ENCODE data around the gene EXOC1.

The EXOC1 gene

GRCh38 chr4:55851885-55852284 is 1.6 kb upstream of the EXOC1 start:
- DNase-seq (ENCODE audit: low read depth): no peak

- peak; percentile 36 for DNase-seq (ENCODE audit: low read depth)
These were observed 681 bp downstream of the EXOC1 start for GRCh38 chr4:55854129-55854528.

- no peak for DNase-seq (ENCODE audit: low read depth)
These were observed 4.1 kb downstream of the EXOC1 start for GRCh38 chr4:55857586-55857985.

DNA sequence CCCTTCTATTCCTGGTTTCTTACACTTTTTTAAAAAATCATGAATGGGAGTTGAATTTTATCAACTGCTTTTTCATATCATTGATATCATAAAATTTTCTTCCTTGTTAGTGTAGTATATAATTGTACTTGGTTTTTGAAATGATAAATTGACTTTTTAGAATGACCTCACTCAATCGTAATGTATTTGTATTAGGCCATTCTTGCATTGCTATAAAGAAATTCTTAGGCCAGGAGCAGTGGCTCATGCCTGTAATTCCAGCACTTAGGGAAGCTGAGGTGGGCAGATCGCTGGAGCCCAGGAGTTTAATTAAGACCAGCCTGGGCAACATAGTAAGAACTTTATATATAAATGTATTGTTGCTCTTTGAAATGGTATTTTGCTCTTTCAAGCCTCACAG is 6.3 kb downstream of the EXOC1 start:
- no peak for DNase-seq (ENCODE audit: low read depth)

GRCh38 chr4:55864577-55865223 is 11.3 kb downstream of the EXOC1 start:
- no peak for DNase-seq (ENCODE audit: low read depth)

GRCh38 chr4:55865228-55865806 is 11.9 kb downstream of the EXOC1 start:
- peak; percentile 71 for DNase-seq (ENCODE audit: low read depth)

DNA sequence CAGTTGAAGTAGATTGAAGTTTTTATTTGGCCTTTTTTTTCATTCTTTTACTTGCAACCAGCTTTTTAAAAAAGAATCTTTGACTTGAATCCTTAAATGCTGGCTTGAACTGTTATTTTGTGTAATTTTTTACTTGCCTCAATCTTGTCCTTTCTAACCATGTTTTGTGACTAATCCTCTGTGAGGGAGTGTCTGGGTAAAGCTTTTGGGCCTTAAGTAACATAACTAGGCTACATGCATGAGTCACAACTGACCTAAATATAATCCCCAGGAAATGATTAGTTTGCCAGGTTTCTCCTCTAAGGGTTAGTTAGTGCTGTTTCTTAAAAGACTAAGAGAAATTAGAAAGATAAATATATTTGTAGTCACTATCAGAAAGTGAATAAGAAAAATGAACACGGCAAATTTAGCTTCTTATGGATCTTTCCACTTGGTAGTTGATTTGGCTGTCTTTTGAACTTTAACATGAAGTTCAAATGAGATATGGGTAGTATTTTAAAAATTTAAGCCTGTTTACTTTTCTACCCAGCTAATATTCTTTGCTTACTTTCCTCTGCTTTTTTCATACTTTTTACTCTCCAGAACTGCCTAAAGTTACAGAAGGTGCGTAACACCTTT is 13.0 kb downstream of the EXOC1 start:
- DNase-seq (ENCODE audit: low read depth): peak; percentile 94

GRCh38 chr4:55866973-55867574 is 13.6 kb downstream of the EXOC1 start:
- DNase-seq (ENCODE audit: low read depth): peak; percentile 76

DNA sequence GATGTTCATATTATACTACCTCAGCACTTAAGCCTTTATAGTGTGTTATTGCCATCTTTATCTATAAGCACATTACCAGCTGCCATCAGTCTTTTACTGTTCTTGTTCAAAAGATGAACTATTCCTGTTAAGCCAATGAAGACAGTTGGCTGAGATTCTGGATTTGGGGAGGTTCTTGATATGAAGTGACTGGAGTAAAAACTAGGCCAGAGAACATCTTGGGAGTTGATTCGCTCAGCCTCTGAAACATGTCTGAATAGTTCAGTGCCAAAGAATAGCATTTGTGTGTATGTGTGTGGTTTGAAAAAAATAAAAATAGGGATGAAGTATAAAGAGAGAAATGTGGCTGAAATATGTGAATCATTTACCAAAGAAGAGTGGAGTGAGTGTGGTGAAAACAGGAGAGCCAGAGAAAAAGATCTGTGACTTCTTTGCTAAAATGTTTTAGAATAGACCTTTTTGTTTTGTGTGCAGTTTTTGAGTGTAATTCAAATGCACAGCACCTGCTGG is 15.2 kb downstream of the EXOC1 start:
- no peak for DNase-seq (ENCODE audit: low read depth)

DNA sequence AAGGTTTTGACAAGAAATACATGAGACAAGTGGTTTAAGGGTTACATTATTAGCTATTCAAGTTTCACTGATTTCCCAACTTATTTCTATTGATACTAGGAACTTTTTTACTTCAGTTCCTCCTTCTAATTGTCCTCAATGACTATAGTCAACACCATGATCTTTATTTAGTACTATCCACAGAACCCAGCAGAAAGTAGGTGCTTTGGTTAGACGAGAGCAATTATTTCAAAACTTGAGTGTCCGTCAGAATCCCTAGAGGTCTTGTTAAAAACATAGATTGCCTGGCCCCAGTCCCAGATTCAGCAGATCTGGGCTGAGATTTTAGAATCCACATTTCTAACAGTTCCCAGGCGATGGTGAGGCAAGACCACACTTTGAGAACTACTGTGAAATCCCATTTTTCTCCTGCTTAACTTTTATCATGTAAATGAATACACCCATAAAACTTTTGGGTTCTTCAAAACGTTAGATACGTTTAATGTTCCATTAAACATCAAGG is 17.9 kb downstream of the EXOC1 start:
- no peak for DNase-seq (ENCODE audit: low read depth)

- DNase-seq (ENCODE audit: low read depth): no peak
These were observed 21.4 kb downstream of the EXOC1 start for GRCh38 chr4:55874831-55875230.

- DNase-seq (ENCODE audit: low read depth): no peak
These were observed 22.9 kb downstream of the EXOC1 start for GRCh38 chr4:55876387-55876786.

DNA sequence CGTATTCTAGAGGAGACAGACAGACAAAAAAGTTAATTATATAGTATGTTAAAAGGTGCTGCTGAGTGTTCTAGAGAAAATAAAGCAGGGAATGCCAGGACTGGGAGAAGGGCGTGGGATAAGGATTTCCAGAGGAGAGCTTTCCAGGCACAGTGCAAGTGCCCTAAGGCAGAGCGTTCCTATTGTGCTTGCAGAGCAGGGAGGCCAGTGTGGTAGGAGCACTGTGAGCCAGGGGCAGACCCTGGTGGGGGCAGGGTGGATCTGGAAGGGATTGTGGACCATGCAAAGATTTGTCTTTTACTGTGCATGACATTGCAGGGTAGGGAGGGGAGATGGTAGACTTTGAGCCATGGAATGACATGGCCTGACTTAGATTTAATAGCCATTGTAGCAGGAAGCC is 25.8 kb downstream of the EXOC1 start:
- DNase-seq (ENCODE audit: low read depth): no peak

DNA sequence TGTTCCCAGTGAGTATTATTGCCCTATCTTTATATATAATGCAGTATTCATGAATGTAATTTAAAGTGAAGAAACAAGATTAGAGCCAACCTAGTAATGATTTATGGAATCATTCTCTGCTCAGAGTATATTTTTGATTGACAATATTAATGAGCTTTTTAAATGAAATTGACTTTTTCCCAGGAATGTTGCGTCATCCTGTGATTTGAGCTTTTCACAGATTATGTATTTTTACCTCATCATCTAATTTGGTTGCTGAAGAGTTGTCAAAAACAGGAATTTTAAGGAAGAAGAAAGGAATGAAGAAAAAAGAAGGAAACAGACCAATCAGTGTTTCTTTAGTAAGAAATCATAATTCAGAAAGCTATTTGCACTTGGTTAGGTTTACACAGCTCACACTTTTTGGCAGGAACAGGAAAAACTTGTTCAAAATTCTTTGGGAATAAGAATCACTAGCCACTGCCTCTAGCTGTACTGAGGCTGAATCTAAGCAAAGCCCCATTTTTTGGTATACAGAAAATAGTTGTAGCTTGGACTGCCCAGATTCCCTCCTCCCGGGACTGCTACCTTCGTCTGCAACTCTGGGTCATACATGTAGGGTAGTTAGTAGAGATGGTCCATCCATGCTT is 27.3 kb downstream of the EXOC1 start:
- DNase-seq (ENCODE audit: low read depth): no peak

DNA sequence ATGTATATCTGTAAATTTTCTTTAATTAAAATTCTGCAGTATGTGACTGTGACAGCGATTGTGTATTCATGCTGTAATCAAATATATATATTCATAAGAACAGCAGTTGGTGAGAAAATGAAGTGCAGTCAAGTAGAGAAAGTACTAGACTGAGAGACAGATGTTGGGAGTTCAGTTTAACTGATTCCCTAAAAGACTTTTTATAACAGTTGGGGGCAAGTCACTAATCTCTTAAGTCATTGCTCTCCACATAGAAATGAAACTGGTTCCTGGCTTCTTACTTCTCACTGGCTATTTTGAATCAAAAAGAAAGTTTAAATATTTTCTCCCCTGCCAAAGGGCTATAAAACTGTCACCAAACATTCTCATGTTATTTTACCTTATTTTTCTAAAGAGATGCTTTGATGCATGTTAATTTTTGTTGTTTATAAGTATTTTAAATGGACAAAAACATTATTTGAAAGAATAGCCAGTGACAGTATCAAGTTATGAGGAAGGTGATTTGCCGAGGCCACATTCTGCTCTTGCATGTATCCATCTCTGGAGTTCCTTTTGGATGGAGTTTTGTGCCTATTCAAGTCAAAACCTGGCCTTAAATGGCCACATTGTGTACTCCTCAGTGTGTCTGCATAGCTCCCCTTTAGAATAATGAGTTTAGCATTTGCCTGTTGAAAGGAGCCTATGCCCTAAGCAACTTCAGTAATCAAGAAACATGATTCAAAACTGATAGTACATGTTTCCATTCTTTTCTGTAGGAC is 30.8 kb downstream of the EXOC1 start:
- no peak for DNase-seq (ENCODE audit: low read depth)

- DNase-seq (ENCODE audit: low read depth): no peak
These were observed 31.4 kb downstream of the EXOC1 start for GRCh38 chr4:55884851-55885219.

GRCh38 chr4:55887594-55887993 is 34.1 kb downstream of the EXOC1 start:
- peak; percentile 12 for DNase-seq (ENCODE audit: low read depth)

- DNase-seq (ENCODE audit: low read depth): no peak
These were observed 38.7 kb downstream of the EXOC1 start for GRCh38 chr4:55892156-55892555.

- no peak for DNase-seq (ENCODE audit: low read depth)
These were observed 43.2 kb downstream of the EXOC1 start for GRCh38 chr4:55896622-55897021.

GRCh38 chr4:55902677-55903076 is 49.2 kb downstream of the EXOC1 start:
- DNase-seq (ENCODE audit: low read depth): no peak

GRCh38 chr4:55903577-55903976 is 50.1 kb downstream of the EXOC1 start:
- no peak for DNase-seq (ENCODE audit: low read depth)

DNA sequence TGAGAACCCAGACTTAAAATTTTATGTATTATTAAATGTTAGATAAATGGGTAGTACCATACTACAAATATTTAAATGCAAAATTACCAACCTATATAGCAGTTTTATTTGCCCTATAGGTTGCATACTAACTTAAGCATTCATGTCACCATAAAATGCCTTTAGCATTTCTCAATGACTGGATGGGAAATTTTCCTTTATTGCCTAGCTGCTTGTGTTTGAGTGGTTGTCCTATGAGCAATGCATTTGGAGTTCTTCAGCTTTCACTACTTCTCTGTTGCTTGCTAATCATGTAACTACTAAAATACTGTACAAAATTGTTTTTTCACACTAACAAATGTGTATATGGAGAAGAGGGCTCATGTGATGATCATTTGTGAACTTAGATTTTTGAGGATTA is 51.1 kb downstream of the EXOC1 start:
- peak; percentile 6 for DNase-seq (ENCODE audit: low read depth)
